Body of pancreas (tissue), 4 donors: ENCODE data around the gene SIK2. TPM values are rescaled to one million over a fixed set of nuclear protein-coding genes. Genes with fewer than 3 reads are reported as not detected.

Experiments used
- ATAC-seq: fragments of 150-250 bp; one replicate; pipeline ENCODE4 v1.9.1; 2016
- DNase-seq, 4 donors: peaks; one replicate each; pipeline ENCODE4 v3.0.0-alpha.2; 2019
- H3K27ac ChIP-seq, 4 donors: fragments of 200-600 bp; sonication (generic); 1 replicate in 3 of 4; 2 replicates in 1 of 4; pipeline versions ENCODE4 v1.5.1 to v1.6.1; 2016 to 2019; ENCODE audit warnings: mild to moderate bottlenecking in 1 of 4, mixed read lengths in 1 of 4, moderate library complexity in 1 of 4
- H3K27me3 ChIP-seq, 2 donors: fragments of 200-600 bp; sonication (generic); one replicate each; pipeline ENCODE4 v1.6.0; 2016; ENCODE audit warnings: mild to moderate bottlenecking in 1 of 2
- H3K36me3 ChIP-seq, 2 donors: fragments of 200-600 bp; sonication (generic); replicated peaks in 1 of 2; 2 replicates each; pipeline ENCODE4 v1.5.1; 2016; ENCODE audit warnings: low read depth in 2 of 2; ENCODE audit not compliant: insufficient read depth in 1 of 2
- H3K4me1 ChIP-seq: fragments of 200-600 bp; sonication (generic); one replicate; pipeline ENCODE4 v1.6.0; 2016
- H3K4me3 ChIP-seq, 2 donors: fragments of 200-600 bp; sonication (generic); 1 replicate in 1 of 2; 2 replicates in 1 of 2; pipeline ENCODE4 v1.5.1; 2016 to 2019
- H3K9me3 ChIP-seq, 3 donors: fragments of 200-600 bp; sonication (generic); 1 replicate in 2 of 3; 2 replicates in 1 of 3; pipeline ENCODE4 v1.5.1; 2016
- CTCF ChIP-seq, 7 experiments: fragments of 450-650 bp in 4 of 7; fragments of 200-600 bp in 3 of 7; sonication (generic) in 3 of 7; IDR thresholded peaks; one replicate each; pipeline ENCODE4 v1.5.1; 2016 to 2019; ENCODE audit warnings: antibody characterized with exemption in 7 of 7
- POLR2A ChIP-seq, 3 donors: fragments of 450-650 bp; IDR thresholded peaks; one replicate each; pipeline ENCODE4 v1.6.1; 2016; ENCODE audit warnings: antibody characterized with exemption in 3 of 3, mild to moderate bottlenecking in 2 of 3
- WGBS, 2 donors: methylation state at CpG; one replicate each; pipeline ENCODE4 v1.1.5; 2017; 5-methylcytosine and 5-hydroxymethylcytosine counted together
- intact Hi-C: fragments of 100-400 bp; cut with DNase I; formaldehyde crosslinking; loops from one replicate; pipeline ENCODE4 v1.15.1; 2023
- total RNA-seq, 2 donors: library from RNA; depleted of rRNA; stranded (reverse); fragments of >200 nt; gene quantifications; one replicate each; pipeline ENCODE4 v1.1.0, GENCODE V29; 2016

The SIK2 gene
- total RNA-seq, 2 donors from 2014 or later = 15.3 to 16.5 TPM

GRCh38 chr11:111631024-111631665 lies 28.9 kb downstream of the SIK2 start:
- DNase-seq (no peak), ATAC-seq (no peak)
- H3K4me1 ChIP-seq = peaks cover 61% of the 10 kb centered on the region
- no peak for TF ChIP-seq CTCF (IDR thresholded peaks at IDR 0.05)
- H3K27me3 ChIP-seq = no peaks in the 10 kb centered on the region
- peak overlapping the region in 1 of 4 donors; percentile 78 for H3K27ac ChIP-seq
- H3K4me3 ChIP-seq = no peak overlapping the region
- peaks cover 0 to 3% of the 10 kb centered on the region in 2 donors for H3K36me3 ChIP-seq
- no peaks in the 10 kb centered on the region for H3K9me3 ChIP-seq
- intact Hi-C loops = loop anchor here (10.0 kb wide), 1 partner anchor 54 kb away; no protein-coding TSS in a partner anchor

GRCh38 chr11:111631666-111632039 lies 29.4 kb downstream of the SIK2 start:
- H3K9me3 ChIP-seq = no peaks in the 10 kb centered on the region
- DNase-seq (no peak), ATAC-seq (no peak)
- intact Hi-C loops = loop anchor here (10.0 kb wide), 1 partner anchor 53 kb away; no protein-coding TSS in a partner anchor
- WGBS, 2 donors = 89 to 98% methylated on average over 3 of the region's 3 CpGs
- no peaks in the 10 kb centered on the region for H3K27me3 ChIP-seq
- TF ChIP-seq POLR2A (IDR thresholded peaks at IDR 0.05) = no peak
- TF ChIP-seq CTCF (IDR thresholded peaks at IDR 0.05) = no peak
- H3K4me3 ChIP-seq = no peak overlapping the region
- peak overlapping the region in 1 of 4 donors; percentile 78 for H3K27ac ChIP-seq
- H3K36me3 ChIP-seq = peaks cover 0 to 3% of the 10 kb centered on the region in 2 donors
- peaks cover 56% of the 10 kb centered on the region for H3K4me1 ChIP-seq

- TF ChIP-seq CTCF (IDR thresholded peaks at IDR 0.05) (no peak), POLR2A (IDR thresholded peaks at IDR 0.05) (no peak)
- Histone ChIP-seq H3K36me3 (peaks cover 0 to 3% of the 10 kb centered on the region in 2 donors), H3K27me3 (no peaks in the 10 kb centered on the region), H3K9me3 (peaks cover 0 to 1% (median 0%) of the 10 kb centered on the region in 3 donors), H3K27ac (peak overlapping the region; percentile 62 to 78 (median 66)), H3K4me1 (peaks cover 46% of the 10 kb centered on the region), H3K4me3 (no peak overlapping the region)
- DNase-seq (no peak), ATAC-seq (no peak)
- intact Hi-C loops = loop anchor here (10.0 kb wide), 1 partner anchor 52 kb away; no protein-coding TSS in a partner anchor
- WGBS, 2 donors = 76 to 80% methylated on average over 4 of the region's 4 CpGs
Observed at GRCh38 chr11:111632516-111633220, 30.4 kb downstream of the SIK2 start.

GRCh38 chr11:111633248-111633647 lies 31.0 kb downstream of the SIK2 start:
- no peaks in the 10 kb centered on the region for H3K27me3 ChIP-seq
- DNase-seq = peak in 2 of 4 donors; percentile 19 to 50
- no peak overlapping the region for H3K4me3 ChIP-seq
- TF ChIP-seq POLR2A (IDR thresholded peaks at IDR 0.05) (no peak), CTCF (IDR thresholded peaks at IDR 0.05) (no peak)
- intact Hi-C loops = loop anchor here (10.0 kb wide), 1 partner anchor 52 kb away; no protein-coding TSS in a partner anchor
- H3K4me1 ChIP-seq = peaks cover 40% of the 10 kb centered on the region
- WGBS, 2 donors = 12 to 14% methylated on average over 3 of the region's 3 CpGs
- peak; percentile 88 for ATAC-seq
- peaks cover 0 to 2% (median 0%) of the 10 kb centered on the region in 3 donors for H3K9me3 ChIP-seq
- H3K27ac ChIP-seq = peak overlapping the region; percentile 62 to 78 (median 66)
- peaks cover 0 to 3% of the 10 kb centered on the region in 2 donors for H3K36me3 ChIP-seq
